Smooth muscle cell (in vitro differentiated cells): ENCODE data around the gene CUEDC1. TPM values are rescaled to one million over a fixed set of nuclear protein-coding genes. Genes with fewer than 3 reads are reported as not detected.

Source experiments
- DNase-seq: peaks from one replicate; lab custom pipeline; 2025; ENCODE audit not compliant: unreplicated experiment; lab: John Stamatoyannopoulos, UW
- H2AFZ ChIP-seq: fragments of 200-600 bp; sonication (generic); 2 replicates; pipeline ENCODE4 v1.6.0; 2016; ENCODE audit warnings: antibody characterized with exemption, low read depth, mild to moderate bottlenecking
- H3F3A ChIP-seq: fragments of 200-600 bp; sonication (generic); 2 replicates; pipeline ENCODE4 v1.6.0; 2017; ENCODE audit warnings: antibody characterized with exemption, low read depth
- H3K27ac ChIP-seq: fragments of 200-600 bp; sonication (generic); 2 replicates; pipeline ENCODE4 v1.5.1; 2016; ENCODE audit warnings: low read depth, mild to moderate bottlenecking
- H3K27me3 ChIP-seq: fragments of 200-600 bp; sonication (generic); 2 replicates; pipeline ENCODE4 v1.6.1; 2016; ENCODE audit warnings: low read depth, mild to moderate bottlenecking
- H3K36me3 ChIP-seq: fragments of 200-600 bp; sonication (generic); 2 replicates; pipeline ENCODE4 v1.5.1; 2016; ENCODE audit warnings: low read depth
- H3K4me1 ChIP-seq: fragments of 200-600 bp; sonication (generic); 2 replicates; pipeline ENCODE4 v1.5.1; 2016; ENCODE audit warnings: low read depth
- H3K4me2 ChIP-seq: fragments of 200-600 bp; sonication (generic); 2 replicates; pipeline ENCODE4 v1.6.0; 2016; ENCODE audit warnings: mild to moderate bottlenecking
- H3K4me3 ChIP-seq: fragments of 200-600 bp; sonication (generic); 2 replicates; pipeline ENCODE4 v1.5.1; 2016; ENCODE audit warnings: mild to moderate bottlenecking
- H3K79me2 ChIP-seq: fragments of 200-600 bp; sonication (generic); 2 replicates; pipeline ENCODE4 v1.6.0; 2016; ENCODE audit warnings: low read depth, mild to moderate bottlenecking
- H3K9ac ChIP-seq: fragments of 200-600 bp; sonication (generic); 2 replicates; pipeline ENCODE4 v1.6.0; 2016; ENCODE audit warnings: low read depth
- H3K9me3 ChIP-seq: fragments of 200-600 bp; sonication (generic); replicated peaks from 2 replicates; pipeline ENCODE4 v1.5.1; 2016; ENCODE audit warnings: low read depth
- H4K20me1 ChIP-seq: fragments of 200-600 bp; sonication (generic); 2 replicates; pipeline ENCODE4 v1.6.0; 2016; ENCODE audit warnings: low read depth
- WGBS: methylation state at CpG from one replicate; pipeline ENCODE4 v1.1.7; 2016; ENCODE audit warnings: low lambda C conversion rate; 5-methylcytosine and 5-hydroxymethylcytosine counted together
- polyA plus RNA-seq: library from polyadenylated mRNA; unstranded; fragments of >200 nt; fragmentation: Nextera tagmentation; extraction: Ambion mirVana; gene quantifications from 2 replicates; pipeline ENCODE4 v1.2.1, GENCODE V29; 2016
- total RNA-seq: library from RNA; depleted of rRNA; stranded (reverse); fragments of >200 nt; gene quantifications from 2 replicates; pipeline ENCODE4 v1.2.3, GENCODE V29; 2014
- TF ChIP-seq, protein P1 (sequence below): fragments of 200-600 bp; sonication (generic); IDR thresholded peaks from 2 replicates; pipeline ENCODE4 v1.5.1; 2017; ENCODE audit warnings: borderline replicate concordance, mild to moderate bottlenecking, antibody characterized with exemption; ENCODE audit not compliant: insufficient read depth, poor library complexity, severe bottlenecking

CUEDC1 gene
- total and polyA plus RNA-seq, 2 experiments from 2014 or later, result 11.1 to 11.7 TPM

DNA sequence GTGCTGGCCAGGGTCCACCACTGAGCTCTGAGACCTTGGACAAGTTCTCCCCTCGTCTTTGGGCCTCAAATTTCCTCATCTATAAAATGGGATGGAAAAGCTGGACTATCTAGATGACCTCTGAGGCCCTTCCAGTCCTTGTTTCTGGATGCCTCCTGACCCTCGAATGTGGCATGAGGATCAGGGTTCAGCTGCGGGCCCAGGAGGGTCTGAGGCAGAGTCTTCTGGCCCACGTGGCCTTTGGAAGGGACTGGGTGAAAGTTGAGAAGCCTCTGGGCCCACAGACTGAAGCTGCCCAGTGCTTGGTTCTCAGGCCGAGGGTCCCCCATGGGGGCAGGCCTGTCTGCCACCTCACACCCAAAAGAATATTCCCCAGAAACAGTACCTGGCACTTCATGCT, 88.5 kb downstream of the CUEDC1 start:
- no peak overlapping the region for H3K9ac ChIP-seq
- H4K20me1 ChIP-seq, result peaks cover 9% of the 10 kb centered on the region
- no peak overlapping the region for H3K4me2 ChIP-seq
- H3K27me3 ChIP-seq, result no peaks in the 10 kb centered on the region
- H3K4me3 ChIP-seq, result no peak overlapping the region
- H3K79me2 ChIP-seq, result no peaks in the 10 kb centered on the region
- no peaks in the 10 kb centered on the region for H3K36me3 ChIP-seq
- peaks cover 30% of the 10 kb centered on the region for H3K4me1 ChIP-seq
- H3K27ac ChIP-seq, result no peak overlapping the region
- WGBS, result 97% methylated on average over 5 of the region's 5 CpGs
- H2AFZ ChIP-seq, result no peak overlapping the region
- H3K9me3 ChIP-seq, result no peaks in the 10 kb centered on the region
- no peak for DNase-seq
- peaks cover 30% of the 10 kb centered on the region for H3F3A ChIP-seq
- TF ChIP-seq, protein P1, sequence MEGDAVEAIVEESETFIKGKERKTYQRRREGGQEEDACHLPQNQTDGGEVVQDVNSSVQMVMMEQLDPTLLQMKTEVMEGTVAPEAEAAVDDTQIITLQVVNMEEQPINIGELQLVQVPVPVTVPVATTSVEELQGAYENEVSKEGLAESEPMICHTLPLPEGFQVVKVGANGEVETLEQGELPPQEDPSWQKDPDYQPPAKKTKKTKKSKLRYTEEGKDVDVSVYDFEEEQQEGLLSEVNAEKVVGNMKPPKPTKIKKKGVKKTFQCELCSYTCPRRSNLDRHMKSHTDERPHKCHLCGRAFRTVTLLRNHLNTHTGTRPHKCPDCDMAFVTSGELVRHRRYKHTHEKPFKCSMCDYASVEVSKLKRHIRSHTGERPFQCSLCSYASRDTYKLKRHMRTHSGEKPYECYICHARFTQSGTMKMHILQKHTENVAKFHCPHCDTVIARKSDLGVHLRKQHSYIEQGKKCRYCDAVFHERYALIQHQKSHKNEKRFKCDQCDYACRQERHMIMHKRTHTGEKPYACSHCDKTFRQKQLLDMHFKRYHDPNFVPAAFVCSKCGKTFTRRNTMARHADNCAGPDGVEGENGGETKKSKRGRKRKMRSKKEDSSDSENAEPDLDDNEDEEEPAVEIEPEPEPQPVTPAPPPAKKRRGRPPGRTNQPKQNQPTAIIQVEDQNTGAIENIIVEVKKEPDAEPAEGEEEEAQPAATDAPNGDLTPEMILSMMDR, result no peak

DNA sequence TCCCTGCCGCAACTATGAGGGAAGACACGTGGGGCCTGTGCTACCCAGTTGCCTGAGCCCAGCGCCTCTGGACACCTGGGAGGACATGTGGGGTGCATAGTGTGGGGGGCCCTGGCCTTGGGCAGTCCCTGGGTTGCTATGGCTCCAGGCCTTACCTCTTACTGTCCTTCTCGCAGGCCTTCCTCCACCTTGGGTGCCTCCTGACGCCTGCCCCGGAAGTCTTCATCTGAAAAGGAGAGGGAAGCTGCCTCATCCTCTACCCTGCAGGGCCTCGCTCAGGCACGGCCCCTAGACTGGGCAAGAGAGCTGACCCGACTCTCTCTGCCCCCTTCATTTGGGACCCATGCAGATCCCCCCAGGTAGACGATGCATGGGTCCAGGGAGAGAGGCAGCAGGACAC, 88.9 kb downstream of the CUEDC1 start:
- peaks cover 35% of the 10 kb centered on the region for H3K4me1 ChIP-seq
- H3K27ac ChIP-seq, result no peak overlapping the region
- no peak overlapping the region for H3K9ac ChIP-seq
- TF ChIP-seq, protein P1, result no peak
- no peaks in the 10 kb centered on the region for H3K79me2 ChIP-seq
- over 99% methylated on average over 10 of the region's 10 CpGs for WGBS
- no peak overlapping the region for H2AFZ ChIP-seq
- H3K4me3 ChIP-seq, result no peak overlapping the region
- H3K9me3 ChIP-seq, result no peaks in the 10 kb centered on the region
- H3K36me3 ChIP-seq, result no peaks in the 10 kb centered on the region
- peaks cover 9% of the 10 kb centered on the region for H4K20me1 ChIP-seq
- H3K4me2 ChIP-seq, result no peak overlapping the region
- no peak for DNase-seq
- no peaks in the 10 kb centered on the region for H3K27me3 ChIP-seq
- peaks cover 30% of the 10 kb centered on the region for H3F3A ChIP-seq

DNA sequence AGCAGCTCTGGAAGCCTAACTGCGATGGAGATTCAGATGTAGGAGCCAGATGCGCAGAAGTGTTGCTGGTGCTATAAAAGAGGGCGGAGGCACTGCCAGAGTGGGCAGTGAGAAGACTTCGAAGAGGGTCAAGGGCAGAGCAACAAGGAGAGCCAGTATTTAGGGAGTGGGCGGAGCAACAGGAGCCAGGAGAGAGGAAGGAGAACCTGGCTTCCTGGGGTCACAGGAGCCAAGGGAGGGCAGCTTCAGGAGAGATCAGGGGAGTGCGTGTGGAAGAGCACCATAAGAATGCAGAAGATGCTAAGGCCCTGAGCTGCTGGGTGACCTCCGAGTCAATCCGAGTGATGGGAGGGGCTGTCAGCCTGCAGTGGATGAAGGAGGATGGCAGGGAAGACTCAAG, 90.9 kb downstream of the CUEDC1 start:
- H3K4me3 ChIP-seq, result no peak overlapping the region
- TF ChIP-seq, protein P1, result no peak
- H3K27ac ChIP-seq, result no peak overlapping the region
- no peaks in the 10 kb centered on the region for H3K9me3 ChIP-seq
- no peak overlapping the region for H2AFZ ChIP-seq
- WGBS, result 94% methylated on average over 8 of the region's 8 CpGs
- no peak for DNase-seq
- peaks cover 36% of the 10 kb centered on the region for H3F3A ChIP-seq
- no peaks in the 10 kb centered on the region for H3K36me3 ChIP-seq
- no peak overlapping the region for H3K9ac ChIP-seq
- H4K20me1 ChIP-seq, result peaks cover 6% of the 10 kb centered on the region
- H3K27me3 ChIP-seq, result no peaks in the 10 kb centered on the region
- H3K4me1 ChIP-seq, result peaks cover 33% of the 10 kb centered on the region
- no peaks in the 10 kb centered on the region for H3K79me2 ChIP-seq
- H3K4me2 ChIP-seq, result no peak overlapping the region
